GM18508 (cell line): ENCODE measurements around the gene FAM20B.

Experiments
- ATAC-seq: cut with Tn5 transposase; IDR thresholded peaks from one replicate; pipeline ENCODE4 v1.9.1; 2021; ENCODE audit warnings: moderate number of reproducible peaks; ENCODE audit not compliant: insufficient read depth, unreplicated experiment

The FAM20B gene

DNA sequence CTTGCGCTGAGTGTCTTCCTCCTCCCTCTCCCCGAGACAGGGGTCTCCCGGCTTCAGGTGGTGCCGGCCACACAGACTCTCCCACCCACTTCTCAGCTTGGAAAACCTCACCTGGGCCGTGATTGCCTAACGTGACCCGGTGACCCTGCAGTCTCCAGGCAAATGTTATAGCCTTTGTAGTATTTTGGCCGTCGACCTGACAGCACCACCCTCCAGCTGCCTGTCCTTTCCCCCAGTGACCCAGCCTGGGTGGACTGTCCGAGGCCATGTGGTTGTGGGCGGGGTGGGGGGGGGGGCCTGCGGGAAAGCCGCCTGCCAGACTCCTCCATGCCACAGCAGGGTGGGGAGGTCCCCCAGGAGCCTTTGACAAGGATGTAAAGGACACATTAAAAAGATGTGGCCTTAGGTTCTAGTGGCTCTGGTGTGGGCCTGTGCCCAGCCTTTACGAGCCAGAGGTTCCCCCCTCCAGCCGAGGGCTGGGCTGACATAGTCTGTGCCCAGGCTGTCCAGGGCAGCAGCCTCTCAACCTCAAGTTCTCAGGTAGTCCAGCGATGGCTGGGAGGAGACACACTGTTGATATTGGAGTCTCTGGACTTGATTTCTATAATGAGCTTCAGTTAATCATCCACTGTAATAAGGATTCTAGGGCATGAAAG lies 64.3 kb downstream of the FAM20B start:
- no peak for ATAC-seq

DNA sequence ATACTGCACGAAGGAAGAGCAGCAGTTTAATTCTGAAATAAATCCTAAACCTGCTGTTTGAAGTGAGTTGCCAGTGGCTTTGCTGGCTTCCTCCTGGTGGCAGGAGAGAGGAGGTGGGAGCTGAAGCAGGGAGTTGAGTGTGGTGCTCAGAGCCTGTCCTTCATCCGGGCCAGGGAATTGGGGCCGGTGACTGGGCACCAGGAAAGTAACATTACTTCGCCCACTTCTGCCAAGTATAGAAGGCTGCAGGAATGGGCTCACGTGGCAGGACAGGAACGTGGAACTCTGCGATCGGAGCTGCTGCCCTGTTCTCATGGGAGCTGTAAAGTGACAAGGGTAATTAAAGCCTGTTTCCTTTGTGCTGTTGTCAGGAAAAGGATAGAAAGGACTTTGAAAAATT lies 64.8 kb downstream of the FAM20B start:
- ATAC-seq: no peak

DNA sequence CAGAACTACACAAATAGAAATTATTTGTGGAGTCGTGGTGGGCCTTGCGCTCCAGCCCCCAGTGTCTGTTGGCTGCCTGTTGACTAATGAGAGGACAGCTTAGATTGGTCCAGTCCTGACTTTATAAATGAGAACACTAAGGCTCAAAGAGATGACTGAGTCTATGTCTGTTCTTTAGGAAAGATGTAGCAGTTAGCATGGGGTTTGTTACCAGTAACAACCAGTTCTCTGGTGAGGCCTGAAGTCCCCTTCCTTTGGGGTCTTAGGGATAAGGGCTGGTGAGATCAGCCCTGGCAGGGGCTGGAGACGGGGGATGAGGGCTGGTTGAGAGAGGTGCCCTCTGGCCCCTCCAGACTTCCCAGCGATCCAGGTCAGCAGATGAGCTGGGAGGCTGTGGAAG lies 65.2 kb downstream of the FAM20B start:
- no peak for ATAC-seq

DNA sequence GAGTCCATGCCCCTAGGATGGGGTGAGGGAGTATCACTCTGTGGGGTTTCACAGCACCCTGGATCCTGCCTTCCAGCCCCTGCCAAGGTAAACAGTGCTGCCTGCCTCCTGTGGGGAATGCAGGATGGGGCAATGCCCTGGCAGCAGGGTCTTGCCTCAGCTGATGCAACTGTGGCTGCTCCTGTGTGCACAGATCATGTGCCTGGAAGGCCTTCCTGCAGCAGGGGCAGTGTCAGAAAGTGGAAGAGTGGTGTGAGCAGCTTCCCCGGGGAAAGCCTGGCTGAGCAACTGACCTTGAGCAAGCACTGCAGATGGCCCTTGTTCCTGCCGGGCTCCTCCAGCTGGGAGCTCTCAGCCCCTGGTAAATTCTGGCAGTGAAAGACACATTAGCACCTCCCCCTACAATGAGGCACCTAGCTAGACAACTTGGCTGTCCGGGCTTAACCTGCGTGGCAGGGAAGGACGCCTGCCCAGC lies 66.0 kb downstream of the FAM20B start:
- no peak for ATAC-seq

DNA sequence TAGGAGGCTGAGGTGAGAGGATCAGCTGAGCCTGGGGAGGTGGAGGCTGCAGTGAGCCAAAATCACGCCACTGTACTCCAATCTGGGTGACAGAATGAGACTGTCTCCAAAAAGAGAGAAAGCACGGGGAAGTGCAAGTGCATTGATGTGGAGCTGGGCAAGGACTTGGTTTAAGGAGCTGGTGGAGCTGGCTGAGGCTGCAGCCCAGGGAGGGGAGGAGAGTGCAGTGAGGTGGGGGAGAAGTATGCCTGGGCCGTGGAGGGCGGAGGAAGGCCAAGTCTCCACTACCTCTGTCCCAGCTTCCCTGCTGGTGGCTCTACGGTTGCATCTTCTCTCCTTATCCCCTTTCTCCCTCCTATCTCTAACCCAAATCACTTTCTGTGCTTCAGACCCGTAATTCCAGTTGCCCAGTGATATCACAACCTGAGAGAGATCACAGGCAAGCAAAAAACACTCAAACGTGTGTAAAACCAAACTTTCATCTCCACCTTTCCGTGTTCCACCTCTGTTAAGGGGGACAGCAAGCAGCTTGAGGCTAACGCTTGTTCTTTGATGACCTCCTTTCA lies 67.3 kb downstream of the FAM20B start:
- ATAC-seq: no peak

DNA sequence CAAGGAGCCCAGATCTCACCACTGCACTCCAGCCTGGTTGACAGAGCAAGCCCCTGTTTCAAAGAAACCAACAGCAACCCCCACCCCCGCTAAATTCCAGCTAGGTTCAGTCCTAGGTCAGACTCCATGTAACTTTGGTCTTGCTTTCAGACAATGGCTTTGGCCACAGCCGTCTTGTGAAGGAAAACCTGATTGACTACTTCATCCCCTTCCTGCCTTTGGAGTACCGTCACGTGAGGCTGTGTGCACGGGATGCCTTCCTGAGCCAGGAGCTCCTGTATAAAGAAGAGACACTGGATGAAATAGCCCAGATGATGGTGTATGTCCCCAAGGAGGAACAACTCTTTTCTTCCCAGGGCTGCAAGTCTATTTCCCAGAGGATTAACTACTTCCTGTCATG lies 69.1 kb downstream of the FAM20B start:
- no peak for ATAC-seq

DNA sequence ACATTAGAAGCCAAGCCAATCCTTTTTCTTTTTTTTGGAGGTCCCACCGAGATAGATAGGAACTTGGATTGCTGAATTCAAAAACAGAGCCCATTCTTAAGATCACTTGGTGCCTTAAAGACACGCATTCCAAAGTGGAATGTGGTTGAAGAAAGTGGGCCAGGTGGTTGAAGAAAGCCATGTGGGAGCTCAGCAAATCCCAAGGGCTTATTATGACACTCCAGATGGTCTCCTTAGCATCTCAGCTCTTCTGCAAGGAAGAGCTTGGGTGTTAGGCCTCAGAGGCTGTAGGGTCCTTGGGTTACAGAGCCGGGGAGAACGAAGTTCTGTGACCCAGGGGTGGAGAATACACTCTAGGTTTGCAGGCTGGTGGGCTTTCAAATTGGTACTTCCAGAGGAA lies 69.7 kb downstream of the FAM20B start:
- no peak for ATAC-seq

DNA sequence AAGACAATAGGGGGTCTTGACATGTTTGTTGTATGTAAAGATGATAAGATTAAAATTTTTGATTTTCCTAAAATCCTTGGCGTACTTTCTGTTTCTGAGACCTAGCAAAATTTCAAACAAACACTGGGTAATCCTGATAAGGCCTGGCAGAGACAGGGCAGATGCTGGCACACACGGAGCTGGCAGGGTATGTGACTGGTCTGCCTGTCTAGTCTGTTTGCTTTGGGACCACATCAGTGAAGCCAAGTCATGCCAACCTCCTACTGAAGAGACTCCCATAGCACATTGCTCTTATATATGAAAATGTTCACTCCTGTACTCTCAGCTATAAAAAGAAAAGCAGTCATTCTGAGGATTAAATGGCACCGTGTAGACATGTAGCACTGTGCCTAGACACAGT lies 70.2 kb downstream of the FAM20B start:
- ATAC-seq: no peak

DNA sequence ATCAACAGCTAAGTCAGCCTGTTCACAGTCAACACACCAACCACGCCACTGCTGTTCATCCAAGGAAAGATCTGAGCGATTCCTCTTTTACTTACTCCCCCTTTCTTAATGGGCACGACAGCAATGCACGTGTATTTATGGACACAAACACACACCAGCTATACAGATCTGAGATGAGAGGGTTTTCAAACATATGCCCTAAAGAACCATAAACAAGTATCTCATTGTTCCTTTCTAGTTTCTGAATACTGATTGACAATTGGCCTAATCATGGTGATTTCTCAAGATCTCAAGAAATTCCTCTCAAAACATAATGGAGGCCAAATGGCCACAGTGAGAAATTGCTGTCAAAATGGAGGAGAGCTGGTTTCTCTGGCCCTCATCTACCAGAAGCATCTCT lies 74.2 kb downstream of the FAM20B start:
- no peak for ATAC-seq

DNA sequence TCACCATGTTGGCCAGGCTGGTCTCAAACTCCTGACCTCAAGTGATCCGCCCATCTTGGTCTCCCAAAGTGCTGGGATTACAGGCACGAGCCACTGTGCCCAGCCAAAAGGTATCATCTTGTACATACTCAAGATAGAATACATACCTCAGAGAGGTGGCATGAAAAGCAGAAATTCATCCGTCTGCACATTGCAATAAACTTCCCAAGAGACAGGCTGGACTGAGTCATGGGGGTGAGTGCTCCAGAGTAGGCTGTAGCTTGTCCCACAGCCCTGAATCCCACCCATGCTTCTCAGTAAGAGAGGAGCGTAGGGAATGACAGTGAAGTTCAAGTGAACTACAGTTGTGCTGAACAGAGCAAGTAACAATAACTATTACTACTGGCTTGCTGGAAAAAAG lies 75.9 kb downstream of the FAM20B start:
- ATAC-seq: no peak

DNA sequence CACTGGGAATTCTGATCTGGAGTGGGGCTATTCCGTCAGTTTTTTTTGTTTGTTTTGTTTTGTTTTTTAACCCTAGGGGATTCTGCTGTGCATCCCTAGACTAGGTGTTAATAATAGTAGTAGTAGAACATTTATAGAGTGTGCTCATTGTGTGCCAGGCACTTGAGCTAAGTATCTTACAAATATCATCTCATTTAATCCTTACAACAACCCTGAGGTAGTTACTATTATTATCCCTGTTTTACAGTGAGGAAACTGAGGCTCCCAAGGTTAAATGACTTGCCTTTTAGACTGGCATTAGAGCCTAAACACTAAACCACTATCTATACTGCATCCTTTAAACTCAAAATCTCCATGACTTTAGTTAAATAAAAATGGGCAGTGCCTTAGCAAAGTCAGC lies 78.3 kb downstream of the FAM20B start:
- ATAC-seq: no peak

DNA sequence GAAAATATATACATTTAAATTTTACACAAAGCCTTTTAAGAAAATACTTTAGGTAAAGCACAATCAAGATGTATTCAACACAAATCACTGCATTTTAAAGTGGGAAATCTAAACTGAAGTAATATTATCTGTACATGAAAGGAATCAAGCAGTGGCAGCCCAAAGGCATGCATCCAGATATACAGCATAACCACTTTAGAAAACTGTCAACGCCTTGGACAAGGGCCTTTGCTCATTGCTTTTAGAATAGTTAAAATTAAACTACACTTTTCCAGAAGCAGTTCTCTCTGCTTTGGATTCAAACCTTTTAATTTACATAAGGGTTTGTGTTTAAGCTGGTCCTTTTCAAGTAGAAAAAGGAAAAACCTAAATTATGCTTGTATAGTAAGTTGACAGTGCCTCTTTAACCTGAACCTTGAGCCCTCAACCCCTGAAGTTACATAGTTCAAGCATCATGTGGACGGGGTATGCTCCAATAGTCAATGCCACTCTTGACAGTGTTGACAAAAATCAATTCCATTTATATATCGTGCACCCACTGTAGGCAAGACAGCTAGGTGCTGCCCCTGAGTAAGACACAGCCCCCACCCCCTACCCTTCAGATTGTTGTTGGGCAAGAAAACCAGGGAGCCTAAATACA lies 79.0 kb downstream of the FAM20B start:
- no peak for ATAC-seq

DNA sequence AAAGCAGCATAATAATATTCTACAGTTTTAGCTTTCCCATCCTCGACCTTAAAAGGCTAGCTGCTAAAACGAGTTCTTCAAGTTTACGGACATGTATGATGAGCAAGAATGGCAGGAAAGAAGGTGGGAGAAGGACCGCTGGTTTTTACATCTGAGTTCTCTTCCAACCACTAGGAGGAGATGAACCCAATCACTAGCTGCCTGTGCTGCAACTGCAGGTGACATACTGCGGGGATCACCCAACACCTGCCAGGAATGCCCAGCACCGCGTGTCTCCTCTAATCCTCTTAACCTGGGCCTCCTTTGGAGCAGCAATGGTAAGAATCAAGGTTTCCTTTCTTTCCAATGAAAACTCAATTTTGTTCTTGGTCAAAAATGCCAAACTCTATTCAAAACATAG lies 79.7 kb downstream of the FAM20B start:
- no peak for ATAC-seq

DNA sequence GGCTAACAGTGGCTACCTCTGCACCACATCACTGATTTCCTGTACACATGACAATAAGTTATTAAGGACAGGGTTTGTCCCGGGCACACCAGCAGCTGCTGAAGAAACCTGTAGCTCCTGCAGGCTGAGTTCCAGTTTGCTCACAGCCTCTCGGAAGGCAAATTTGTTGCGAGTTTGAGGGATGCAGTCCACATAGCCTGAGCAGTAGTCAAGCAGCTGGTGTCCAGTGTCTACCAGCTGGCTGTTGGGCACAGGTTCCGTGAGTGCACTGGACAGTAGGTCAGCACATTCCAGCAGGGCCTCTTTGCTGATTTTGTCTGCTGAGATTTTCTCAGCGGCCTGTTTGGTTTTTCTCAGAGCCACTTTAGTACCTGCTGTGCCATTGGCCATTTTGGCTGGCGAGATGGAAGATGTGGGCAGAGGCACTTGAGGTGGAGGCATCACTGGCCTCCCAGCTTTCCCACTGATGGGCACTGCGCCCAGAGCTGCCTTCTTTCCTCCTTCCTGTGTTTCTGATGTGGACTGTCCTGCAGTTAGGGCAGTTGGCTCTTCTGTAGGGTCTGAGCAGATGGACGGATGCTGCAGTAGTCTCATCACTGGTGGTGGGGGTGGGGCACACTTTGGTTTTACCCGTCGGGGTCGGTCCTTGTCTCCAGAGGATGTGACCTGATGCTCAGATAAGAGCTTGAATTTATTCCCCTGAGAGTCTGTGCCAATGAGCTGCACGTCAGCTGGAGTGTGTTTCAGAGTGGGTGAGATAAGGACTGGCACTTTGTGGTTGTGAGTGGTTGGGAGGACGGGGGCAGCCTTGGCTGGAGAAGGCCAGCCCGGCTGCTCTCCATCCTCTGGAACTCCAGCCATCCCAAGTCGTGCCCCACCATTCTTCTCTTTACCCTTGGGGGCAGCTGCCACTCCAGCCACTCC lies 82.3 kb downstream of the FAM20B start:
- ATAC-seq: no peak

DNA sequence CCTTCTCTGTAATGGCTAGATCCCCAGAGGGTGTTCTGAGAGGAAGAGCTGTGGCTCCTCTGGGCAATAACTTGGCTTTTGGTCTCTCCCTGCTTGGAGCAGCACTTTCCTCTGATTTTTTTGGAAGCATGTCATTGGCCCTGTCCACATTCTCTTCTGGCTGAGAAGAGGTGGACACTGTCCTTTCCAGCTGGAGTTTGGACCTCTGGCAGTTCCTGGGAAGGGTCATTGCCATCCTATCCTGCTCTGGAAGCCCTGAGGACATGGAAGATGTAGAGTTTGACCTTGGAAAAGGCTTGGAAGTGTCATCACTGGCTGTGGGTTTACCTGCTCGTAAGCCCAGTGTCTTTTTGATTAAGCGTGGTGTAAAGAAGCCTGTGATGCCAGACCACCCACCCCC lies 83.0 kb downstream of the FAM20B start:
- ATAC-seq: no peak

DNA sequence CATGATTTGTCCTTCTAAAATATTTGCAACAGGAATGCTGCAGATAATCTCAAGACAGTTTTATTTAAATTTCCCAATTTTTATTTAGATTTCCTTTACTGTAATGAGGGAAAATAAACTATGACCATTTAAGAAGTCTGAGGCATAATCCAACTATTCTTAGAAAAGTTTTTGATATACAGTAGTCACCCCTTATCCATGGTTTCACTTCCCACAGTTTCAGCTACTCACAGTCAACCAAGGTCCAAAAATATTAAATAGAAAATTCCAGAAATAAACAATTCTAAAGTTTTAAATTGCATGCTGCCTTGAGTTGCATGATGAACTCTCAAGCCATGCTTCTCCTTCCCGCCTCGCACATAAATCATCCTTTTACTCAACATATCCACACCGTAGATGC lies 89.5 kb downstream of the FAM20B start:
- ATAC-seq: no peak

DNA sequence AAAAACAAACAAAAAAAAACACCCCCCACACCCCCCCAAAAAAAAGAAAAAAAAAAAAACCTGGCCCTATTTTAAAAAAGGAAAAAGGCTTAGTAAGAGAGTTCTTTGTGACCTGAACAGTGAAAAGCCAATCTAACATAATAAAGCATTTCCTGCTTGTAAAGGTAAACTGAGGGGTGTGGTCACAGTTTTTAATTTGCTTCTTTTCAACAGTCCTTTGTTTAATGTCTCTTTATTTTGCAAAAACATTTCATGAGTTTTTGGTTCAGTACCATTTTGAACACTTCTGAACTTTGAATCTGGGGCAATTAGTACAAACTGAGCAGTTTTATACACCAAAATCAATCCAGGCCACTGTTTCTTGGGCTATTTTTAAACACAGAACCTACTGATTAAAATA lies 93.8 kb downstream of the FAM20B start:
- no peak for ATAC-seq

DNA sequence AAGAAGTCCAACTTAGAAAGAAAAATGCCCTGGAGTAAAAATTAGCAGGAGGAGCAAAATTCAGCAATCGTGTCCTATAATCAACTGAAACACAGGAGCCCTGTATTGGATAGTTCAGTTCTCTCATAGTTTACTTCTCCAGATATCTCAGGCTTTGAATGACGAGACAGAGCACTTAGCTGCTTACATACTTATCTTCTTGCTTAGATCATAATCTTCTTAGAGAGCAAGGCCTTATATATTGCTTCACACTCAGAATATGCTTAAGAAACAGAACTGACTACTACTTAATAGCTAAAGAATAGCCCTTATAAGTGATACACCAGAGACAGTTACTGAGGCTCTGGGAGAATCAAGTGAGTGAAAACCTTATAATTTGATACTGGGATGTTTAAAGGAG lies 95.0 kb downstream of the FAM20B start:
- no peak for ATAC-seq

DNA sequence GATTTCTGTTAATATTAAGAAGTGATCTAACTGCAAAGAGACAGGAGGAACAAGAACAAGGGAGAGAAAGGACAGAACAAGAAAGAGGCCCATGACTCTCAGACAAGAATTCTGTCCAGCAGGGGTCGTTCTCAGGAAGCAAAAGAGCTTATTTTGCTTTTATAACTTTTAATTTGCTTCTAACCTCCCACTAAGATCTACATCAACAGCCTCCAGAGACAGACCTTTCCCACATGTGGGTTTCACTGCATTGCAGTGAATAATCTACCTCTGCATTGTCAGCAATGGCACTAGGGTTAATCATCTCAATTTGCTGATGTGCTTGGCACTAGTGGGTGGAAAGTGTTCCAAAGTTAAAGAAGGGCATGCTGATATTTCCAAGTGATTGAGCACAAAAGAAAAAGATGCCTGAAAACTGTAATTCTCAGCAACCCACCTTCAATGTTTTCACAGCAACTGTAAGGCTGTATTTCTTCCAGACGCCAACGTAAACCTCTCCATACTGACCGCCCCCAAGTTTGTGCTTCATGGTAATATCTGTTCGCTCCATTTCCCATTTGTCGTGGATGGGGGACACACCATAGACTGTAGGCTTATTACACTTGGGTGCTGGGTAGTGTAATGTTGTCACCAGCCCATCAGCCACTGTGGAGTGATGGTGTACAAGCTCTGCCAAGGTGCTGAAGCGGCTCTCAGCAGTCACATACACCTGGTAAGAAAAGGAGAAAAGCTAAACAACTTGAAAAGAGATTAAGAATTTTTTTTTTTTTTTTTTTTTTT lies 95.7 kb downstream of the FAM20B start:
- no peak for ATAC-seq

DNA sequence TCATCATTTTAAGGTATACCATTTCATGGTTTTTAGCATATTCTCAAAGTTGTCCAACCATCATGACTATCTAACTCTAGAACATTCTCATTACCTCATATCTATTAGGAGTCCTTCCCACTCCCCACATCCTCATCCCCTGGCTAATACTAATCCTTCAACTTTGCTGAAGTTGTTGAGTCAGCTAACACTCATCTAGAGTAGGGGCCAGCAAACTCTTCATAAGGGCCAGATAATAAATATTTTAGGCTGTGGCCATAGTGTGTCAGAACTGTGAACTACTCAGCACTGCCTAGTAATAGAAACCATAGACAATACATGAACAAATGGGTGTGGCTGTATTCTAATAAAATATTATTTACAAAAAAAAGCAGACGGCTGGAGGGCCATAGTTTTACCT lies 99.2 kb downstream of the FAM20B start:
- ATAC-seq: no peak
